GM15510 (cell line): ENCODE data around the gene TFAP2E.

Source experiments
- POLR2A ChIP-seq: IDR thresholded peaks from 3 replicates; pipeline ENCODE4 v1.6.1; 2011; ENCODE audit warnings: borderline replicate concordance; ENCODE audit not compliant: insufficient read length; ENCODE audit errors: extremely low read depth

TFAP2E gene

DNA sequence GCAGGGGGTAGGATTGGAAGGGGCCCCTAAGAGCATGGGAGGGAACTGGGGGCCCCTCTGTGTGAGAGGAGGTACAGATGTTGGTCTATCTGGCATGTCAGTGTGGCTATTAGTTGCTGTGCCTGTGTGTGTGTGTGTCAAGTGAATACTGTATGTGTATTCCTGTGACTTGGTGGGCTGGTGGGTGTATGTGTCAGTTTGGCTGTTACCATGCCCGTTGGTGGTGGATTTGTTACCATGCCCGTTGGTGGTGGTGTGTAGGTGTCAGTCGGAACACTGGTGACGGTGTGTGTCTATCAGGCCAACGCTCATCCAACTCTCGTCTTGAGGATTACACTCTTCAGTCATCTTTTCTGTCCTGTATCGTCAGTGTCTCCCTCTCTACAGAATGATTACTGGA is 22.6 kb downstream of the TFAP2E start:
- TF ChIP-seq POLR2A, result no peak

DNA sequence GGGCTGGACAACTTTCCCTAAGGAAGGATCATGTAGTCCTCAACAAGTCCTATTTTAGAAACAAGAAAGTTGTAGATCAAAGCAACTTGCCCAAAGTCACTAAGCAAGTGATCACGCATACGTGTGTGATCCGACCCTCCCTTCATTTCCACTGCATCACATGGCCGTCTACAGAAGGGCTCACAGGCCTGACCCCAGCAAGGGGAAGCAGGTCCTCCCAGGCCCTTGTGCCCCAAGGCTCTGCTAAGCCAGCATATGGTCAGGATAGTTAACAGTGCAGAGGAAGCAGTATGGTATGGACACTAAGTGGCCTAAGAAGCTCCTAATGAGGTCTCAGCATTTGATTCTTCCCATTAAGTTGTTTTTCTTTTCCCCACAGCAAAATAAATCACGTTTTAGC is 24.8 kb downstream of the TFAP2E start:
- no peak for TF ChIP-seq POLR2A

- TF ChIP-seq POLR2A, result no peak
Observed at GRCh38 chr1:35598895-35599294, 25.8 kb downstream of the TFAP2E start.

GRCh38 chr1:35599411-35599810 is 26.3 kb downstream of the TFAP2E start:
- no peak for TF ChIP-seq POLR2A

DNA sequence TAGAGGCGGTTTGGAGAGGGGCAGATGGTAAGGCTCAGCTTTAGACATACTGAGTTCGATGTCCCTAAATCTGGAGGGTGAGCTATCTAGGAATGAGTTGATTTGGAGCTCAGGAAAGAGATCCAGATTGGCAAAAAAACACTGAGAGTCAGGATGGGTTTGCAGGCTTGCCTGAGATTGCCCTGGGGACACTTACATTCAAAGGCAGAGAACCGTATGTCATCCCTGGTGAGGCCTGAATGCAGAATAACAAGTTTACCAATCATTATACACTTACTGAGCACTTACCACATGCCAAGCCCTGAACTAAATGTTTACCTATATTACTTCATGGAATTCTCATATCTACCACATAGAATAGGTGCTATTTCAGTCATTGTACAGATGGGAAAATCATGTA is 27.5 kb downstream of the TFAP2E start:
- no peak for TF ChIP-seq POLR2A

DNA sequence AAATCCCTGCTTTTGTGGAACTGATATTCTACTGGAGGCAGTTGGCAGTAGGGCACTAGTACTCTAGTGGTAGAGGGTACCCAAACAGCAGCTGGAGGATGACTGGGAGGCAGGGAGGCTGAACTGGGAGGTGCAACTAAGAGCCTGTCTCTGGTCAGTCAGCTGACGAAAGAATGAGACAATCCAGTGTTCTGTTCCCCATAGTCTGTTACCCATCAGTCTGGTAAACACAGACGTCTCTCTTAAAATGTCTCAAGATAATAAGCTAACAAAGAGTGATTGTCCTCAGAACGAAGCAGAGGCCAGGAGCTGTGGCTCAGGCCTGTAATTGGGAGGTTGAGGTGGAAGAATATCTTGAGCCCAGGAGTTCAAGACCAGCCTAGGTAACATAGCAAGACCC is 30.4 kb downstream of the TFAP2E start:
- no peak for TF ChIP-seq POLR2A

- TF ChIP-seq POLR2A, result no peak
Observed at GRCh38 chr1:35603941-35604340, 30.8 kb downstream of the TFAP2E start.

DNA sequence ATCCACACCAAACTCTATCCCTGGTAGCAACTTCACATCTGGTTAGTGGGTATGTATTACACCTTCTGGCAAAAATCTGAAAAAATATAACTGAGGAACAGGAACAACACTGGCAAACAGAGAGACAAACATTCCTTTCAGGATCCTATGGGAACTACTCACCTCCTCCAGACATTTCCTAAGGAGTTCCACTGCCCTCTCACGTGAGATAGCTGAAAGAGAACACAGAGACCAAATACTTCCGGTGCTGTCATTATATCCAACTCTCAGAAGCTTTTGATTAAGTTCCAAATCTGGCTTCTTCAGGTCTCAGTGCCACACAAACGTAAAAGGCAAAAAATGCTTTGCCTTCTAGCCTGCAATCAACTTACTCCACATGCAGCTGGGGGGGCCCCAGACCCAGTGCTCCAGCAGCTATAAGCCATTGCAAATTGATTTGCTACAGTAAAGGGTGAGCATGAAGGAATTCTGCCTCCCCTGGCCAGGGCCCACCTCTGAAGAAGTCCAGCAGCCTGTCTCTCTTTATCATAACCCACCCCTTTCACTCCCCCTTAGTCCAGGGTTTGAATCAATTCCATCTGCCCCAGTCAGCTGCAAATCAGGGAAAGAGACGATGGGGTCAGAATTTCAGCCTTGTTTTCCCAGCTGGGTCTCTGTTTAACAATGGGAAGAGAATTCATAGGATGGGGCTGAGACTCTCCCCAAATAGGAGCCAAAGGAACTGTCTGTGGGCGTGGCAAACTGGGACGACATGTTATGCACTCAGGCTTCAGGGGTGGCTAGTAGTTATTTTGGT is 32.2 kb downstream of the TFAP2E start:
- no peak for TF ChIP-seq POLR2A

DNA sequence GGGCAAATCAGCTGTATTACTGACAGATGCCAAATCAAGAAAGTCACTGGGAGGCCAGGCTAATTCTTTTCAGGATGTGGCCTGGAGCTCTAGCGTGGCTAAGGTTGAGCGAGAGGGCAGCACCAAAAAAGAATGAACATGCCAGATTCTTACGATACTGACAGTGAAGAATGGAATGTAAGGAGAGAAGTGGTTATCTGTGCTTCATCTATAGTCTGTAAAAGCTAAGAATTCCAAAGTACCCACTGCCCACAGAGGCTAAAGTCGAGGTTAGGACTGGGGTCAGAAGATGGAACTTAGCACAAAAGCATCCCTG is 32.7 kb downstream of the TFAP2E start:
- no peak for TF ChIP-seq POLR2A

- TF ChIP-seq POLR2A, result no peak
Observed at GRCh38 chr1:35611655-35612054, 38.5 kb downstream of the TFAP2E start.

DNA sequence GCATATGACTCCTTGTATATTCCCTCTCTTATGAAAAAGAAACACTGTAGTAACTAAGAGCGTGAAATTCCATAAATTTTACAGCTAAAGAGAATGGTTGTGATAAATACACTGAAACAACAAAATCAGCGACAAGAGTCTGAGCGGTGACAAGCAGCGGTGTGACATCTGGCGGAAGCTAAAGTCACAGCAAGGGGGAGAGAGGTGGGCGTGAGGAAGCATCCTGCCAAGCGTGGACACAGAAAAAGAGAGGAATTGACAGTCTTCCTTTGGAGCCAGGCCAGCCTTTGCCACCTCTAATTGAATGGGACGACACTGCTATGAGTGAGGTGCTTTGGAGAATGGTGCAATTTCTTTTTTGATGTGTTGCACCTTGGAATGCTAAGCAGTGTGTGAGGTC is 42.3 kb downstream of the TFAP2E start:
- no peak for TF ChIP-seq POLR2A

- TF ChIP-seq POLR2A, result no peak
Observed at GRCh38 chr1:35619237-35620121, 46.4 kb downstream of the TFAP2E start.

GRCh38 chr1:35622510-35623178 is 49.5 kb downstream of the TFAP2E start:
- TF ChIP-seq POLR2A, result no peak

DNA sequence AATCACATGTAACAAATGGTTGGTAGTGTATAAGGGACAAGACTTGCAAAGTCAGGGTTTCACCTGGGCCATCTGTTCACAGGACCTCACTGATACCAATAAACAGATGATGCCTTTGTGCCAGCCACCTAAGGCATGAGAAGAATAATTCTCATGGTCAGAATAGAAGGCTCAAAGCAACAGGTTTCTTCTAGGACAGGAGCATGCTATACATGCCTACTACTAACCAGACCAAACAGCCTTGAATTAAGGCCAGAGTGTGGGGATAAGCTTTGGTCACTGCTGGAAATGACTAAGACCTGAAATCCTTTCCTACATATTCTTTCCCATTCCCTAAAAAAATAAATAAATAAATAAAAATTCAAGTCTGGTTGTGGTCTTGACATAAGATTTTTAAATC is 50.7 kb downstream of the TFAP2E start:
- TF ChIP-seq POLR2A, result no peak

- TF ChIP-seq POLR2A, result no peak
Observed at GRCh38 chr1:35629051-35629450, 55.9 kb downstream of the TFAP2E start.
